ENCODE measurements around the gene KCTD18. TPM values are rescaled to one million over a fixed set of nuclear protein-coding genes. Genes with fewer than 3 reads are reported as not detected.

The KCTD18 gene
- total and polyA plus RNA-seq, 2 of the 8 experiments (the other 6 are each of a cell fraction or from before 2014, with no cell fraction given), result 1.6 to 3.1 TPM

DNA sequence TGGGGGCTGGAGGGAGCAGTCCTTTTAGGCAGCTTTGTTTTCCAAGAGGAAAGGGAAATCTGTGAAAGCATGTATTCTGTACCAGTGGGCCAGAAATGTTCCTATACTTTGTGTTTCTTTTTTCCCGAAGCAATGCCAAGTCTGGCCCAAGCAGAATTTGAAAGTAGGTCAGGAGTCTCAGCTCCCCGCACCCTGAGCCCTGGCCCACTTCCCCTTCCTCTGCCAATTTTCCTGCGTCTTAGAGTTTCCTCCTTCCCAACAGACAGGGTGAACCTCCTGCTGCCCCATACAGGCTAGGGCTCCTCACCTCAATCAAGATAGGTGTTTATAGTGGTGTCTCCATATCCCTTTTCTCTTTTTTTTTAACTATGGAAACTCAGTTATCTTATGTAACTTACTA lies 65.3 kb downstream of the KCTD18 start:
- Histone ChIP-seq H3K36me3 (ENCODE audit: control insufficient read depth in 2 of 4, insufficient read depth in 4 of 4, low read length in 3 of 4) (peaks cover 3 to 56% (median 40%) of the 10 kb centered on the region in 4 experiments; a peak in 7 of 8 replicates), H2BK5ac (ENCODE audit: low read depth, low read length) (no peak overlapping the region), H3K9ac (replicated peaks in 1 of 4; ENCODE audit: extremely low read depth in 1 of 4, low read depth in 3 of 4, low read length in 3 of 4) (no peak overlapping the region), H2BK120ac (replicated peaks; ENCODE audit: low read depth, low read length) (no peak overlapping the region), H2BK15ac (ENCODE audit: low read length) (no peak overlapping the region), H3K14ac (ENCODE audit: insufficient read length) (no peak overlapping the region), H2BK20ac (ENCODE audit: low read length) (no peak overlapping the region), H3K27me3 (replicated peaks in 1 of 4; ENCODE audit: control insufficient read depth in 3 of 4, extremely low read depth in 1 of 4, insufficient read depth in 3 of 4, low read length in 3 of 4) (no peaks in the 10 kb centered on the region), H2BK12ac (ENCODE audit: low read depth, low read length) (no peak overlapping the region), H4K91ac (replicated peaks; ENCODE audit: insufficient read length, low read length) (no peak overlapping the region), H2AK5ac (ENCODE audit: low read depth, low read length) (no peak overlapping the region), H3K56ac (replicated peaks; ENCODE audit: insufficient read length, low read depth, low read length) (no peak overlapping the region), H3K79me2 (ENCODE audit: control insufficient read depth in 1 of 2, insufficient read depth in 2 of 2, low read length in 2 of 2) (no peaks in the 10 kb centered on the region), H3K23me2 (ENCODE audit: low read depth, low read length) (no peaks in the 10 kb centered on the region), H4K8ac (ENCODE audit: extremely low read depth, insufficient read depth, low read length) (no peak overlapping the region), H3K18ac (ENCODE audit: extremely low read depth, low read length) (no peak overlapping the region), H3K4me3 (ENCODE audit: extremely low read depth in 1 of 4, insufficient read depth in 2 of 4, low read depth in 3 of 4, low read length in 4 of 4) (no peak overlapping the region), H2AFZ (ENCODE audit: low read length) (no peak overlapping the region), H3K79me1 (ENCODE audit: low read depth, low read length) (no peaks in the 10 kb centered on the region), H3K23ac (ENCODE audit: insufficient read length) (no peak overlapping the region), H3K9me3 (ENCODE audit: insufficient read depth in 2 of 2, low read depth in 1 of 2, low read length in 1 of 2) (no peaks in the 10 kb centered on the region), H4K5ac (ENCODE audit: insufficient read length, low read depth, low read length) (no peak overlapping the region), H3K4me2 (ENCODE audit: insufficient read depth in 1 of 2, low read depth in 2 of 2, low read length in 2 of 2) (no peak overlapping the region), H3K4ac (replicated peaks; ENCODE audit: insufficient read length, low read depth, low read length) (no peak overlapping the region), H3K4me1 (replicated peaks in 1 of 4; ENCODE audit: control insufficient read depth in 3 of 4, insufficient read depth in 4 of 4, low read length in 3 of 4) (no peaks in the 10 kb centered on the region), H4K20me1 (replicated peaks in 1 of 2; ENCODE audit: control insufficient read depth in 1 of 2, insufficient read depth in 2 of 2, low read length in 2 of 2) (peaks cover 0 to 2% of the 10 kb centered on the region in 2 experiments), H3K27ac (ENCODE audit: low read depth, low read length) (no peak overlapping the region)
- POLR2A ChIA-PET (ENCODE audit: partially characterized antibody), result interaction anchor here (2.2 kb wide), 1 partner anchor 9 kb away, joined by 5 read pairs; no protein-coding TSS in a partner anchor
- 92% methylated on average over 3 of the region's 3 CpGs; no CpG with 5 or more reads in 1 of the 2 experiments for WGBS, 2 experiments (ENCODE audit: extremely low coverage in 1 of 2, insufficient coverage in 1 of 2, insufficient read length in 1 of 2, insufficient replicate concordance in 2 of 2, low coverage in 1 of 2, low lambda C conversion rate in 2 of 2, missing lambda C conversion rate in 1 of 2)
- TF ChIP-seq RXRA (IDR thresholded peaks at IDR 0.05; ENCODE audit: insufficient read depth, low read depth, low read length), result no peak
- TF ChIP-seq CHD1 (IDR thresholded peaks at IDR 0.05; ENCODE audit: low read depth, low read length), result no peak
- DNase-seq (ENCODE audit: low read depth in 1 of 2, low spot score in 2 of 2) (no peak), FAIRE-seq (no peak)
- CTCF ChIA-PET (ENCODE audit: partially characterized antibody), result interaction anchor here (1.0 to 1.9 kb wide), 4 partner anchors 9 to 459 kb away, joined by 3 to 9 read pairs (median 4); no protein-coding TSS in a partner anchor
